PC-3 (cell line): ENCODE data around the gene DIP2C. TPM values are rescaled to one million over a fixed set of nuclear protein-coding genes. Genes with fewer than 3 reads are reported as not detected.

ENCODE experiments used
- ATAC-seq: fragments of 200-7000 bp; cut with Tn5 transposase; 2 replicates; pipeline ENCODE4 v1.9.1; 2020; ENCODE audit warnings: mild to moderate bottlenecking, moderate library complexity
- BruUV-seq: library from RNA; stranded (reverse); fragments of 400-500 nt; replicated peaks from 2 replicates; lab custom pipeline; 2021; lab: Mats Ljungman, UMichigan
- CTCF ChIA-PET: fragments of 300-600 bp; sonication (Branson Sonifier 250); formaldehyde crosslinking; loops from one replicate; lab custom pipeline; 2022; ENCODE audit warnings: antibody characterized with exemption; lab: Charles Lee
- POLR2A ChIA-PET: fragments of 300-600 bp; sonication (Branson Sonifier 250); formaldehyde crosslinking; loops from one replicate; lab custom pipeline; 2022; ENCODE audit warnings: antibody characterized with exemption; ENCODE audit not compliant: unreplicated experiment; lab: Charles Lee
- DNase-seq: peaks from one replicate; pipeline ENCODE4 v3.0.0-alpha.2; 2015
- H2AFZ ChIP-seq: fragments of 300-600 bp; sonication (generic); 2 replicates; pipeline ENCODE4 v1.6.0; 2016; ENCODE audit warnings: antibody characterized with exemption, low read length
- H3F3A ChIP-seq: fragments of 300-600 bp; sonication (generic); one replicate; pipeline ENCODE4 v1.6.0; 2017; ENCODE audit warnings: antibody characterized with exemption, low read length, control low read depth, mild to moderate bottlenecking; ENCODE audit not compliant: unreplicated experiment
- H3K27ac ChIP-seq: fragments of 300-600 bp; sonication (generic); 2 replicates; pipeline ENCODE4 v1.5.1; 2016; ENCODE audit warnings: mild to moderate bottlenecking, low read length
- H3K27me3 ChIP-seq: fragments of 300-600 bp; sonication (generic); 2 replicates; pipeline ENCODE4 v1.6.1; 2016; ENCODE audit warnings: low read length, mixed read lengths
- H3K36me3 ChIP-seq: fragments of 300-600 bp; sonication (generic); 2 replicates; pipeline ENCODE4 v1.6.1; 2016; ENCODE audit warnings: low read depth, mixed run types, low read length, mixed read lengths
- H3K4me1 ChIP-seq: fragments of 300-600 bp; sonication (generic); 2 replicates; pipeline ENCODE4 v1.5.1; 2016; ENCODE audit warnings: low read length; ENCODE audit not compliant: insufficient read depth
- H3K4me2 ChIP-seq: fragments of 300-600 bp; sonication (generic); 2 replicates; pipeline ENCODE4 v1.6.0; 2016; ENCODE audit warnings: low read length
- H3K4me3 ChIP-seq: fragments of 300-600 bp; sonication (generic); 2 replicates; pipeline ENCODE4 v1.5.1; 2016; ENCODE audit warnings: mild to moderate bottlenecking, low read length, mixed read lengths
- H3K79me2 ChIP-seq: fragments of 300-600 bp; sonication (generic); 2 replicates; pipeline ENCODE4 v1.6.1; 2017; ENCODE audit warnings: low read length, mixed read lengths
- H3K9ac ChIP-seq: fragments of 300-600 bp; sonication (generic); 2 replicates; pipeline ENCODE4 v1.6.0; 2016; ENCODE audit warnings: mild to moderate bottlenecking, low read length
- H3K9me2 ChIP-seq: fragments of 300-600 bp; sonication (generic); replicated peaks from 2 replicates; pipeline ENCODE4 v1.6.1; 2016; ENCODE audit warnings: mixed run types, low read length, mixed read lengths
- H3K9me3 ChIP-seq: fragments of 300-600 bp; sonication (generic); 2 replicates; pipeline ENCODE4 v1.6.1; 2016; ENCODE audit warnings: low read length, mixed read lengths
- H4K20me1 ChIP-seq: fragments of 300-600 bp; sonication (generic); 2 replicates; pipeline ENCODE4 v1.6.1; 2016; ENCODE audit warnings: low read length, mixed read lengths
- CTCF ChIP-seq: fragments of 300-600 bp; sonication (generic); conservative IDR thresholded peaks from 2 replicates; pipeline ENCODE4 v1.5.1; 2017; ENCODE audit warnings: antibody characterized with exemption, low read depth, mild to moderate bottlenecking, low read length
- EZH2 ChIP-seq: fragments of 300-600 bp; sonication (generic); IDR thresholded peaks from one replicate; pipeline ENCODE4 v1.6.1; 2017; ENCODE audit warnings: antibody characterized with exemption, mild to moderate bottlenecking, low read length; ENCODE audit not compliant: unreplicated experiment
- EZH2phosphoT487 ChIP-seq: fragments of 300-600 bp; sonication (generic); IDR thresholded peaks from 2 replicates; pipeline ENCODE4 v1.6.1; 2018; ENCODE audit warnings: mild to moderate bottlenecking, antibody characterized with exemption, low read length, borderline replicate concordance
- intact Hi-C: fragments of 100-400 bp; cut with micrococcal nuclease; formaldehyde crosslinking; loops from 2 replicates; pipeline ENCODE4 v1.9.0; 2023
- total RNA-seq: library from RNA; depleted of rRNA; stranded (reverse); fragments of >200 nt; gene quantifications from 2 replicates; pipeline ENCODE4 v1.2.3, GENCODE V29; 2014

DIP2C gene
- total RNA-seq, 1 experiment from 2014 or later: 3.1 TPM

GRCh38 chr10:391847-392704 is 297.4 kb downstream of the DIP2C start:
- no peak for TF ChIP-seq CTCF
- intact Hi-C loops: no loop called here
- Histone ChIP-seq H4K20me1 (no peaks in the 10 kb centered on the region), H3K4me1 (no peaks in the 10 kb centered on the region), H3K4me3 (no peak overlapping the region), H3K27ac (no peak overlapping the region), H3K9ac (no peak overlapping the region), H3K36me3 (no peaks in the 10 kb centered on the region), H3K9me2 (no peaks in the 10 kb centered on the region), H3K79me2 (no peaks in the 10 kb centered on the region), H3K4me2 (no peak overlapping the region), H3F3A (no peaks in the 10 kb centered on the region), H2AFZ (no peak overlapping the region), H3K27me3 (no peaks in the 10 kb centered on the region), H3K9me3 (no peaks in the 10 kb centered on the region)
- no TSS peak for BruUV-seq
- ChIA-PET POLR2A (interaction anchor here (0.6 kb wide), 1 partner anchor 80 kb away, joined by 8 read pairs; no protein-coding TSS in a partner anchor), CTCF (no interaction called here)
- no peak for DNase-seq
- no peak for ATAC-seq

- ATAC-seq (no peak), DNase-seq (no peak)
- no peaks in the 10 kb centered on the region for H3K4me1 ChIP-seq
- no peaks in the 10 kb centered on the region for H3K27me3 ChIP-seq
- no peak overlapping the region for H3K4me2 ChIP-seq
- no peak overlapping the region for H2AFZ ChIP-seq
- no peaks in the 10 kb centered on the region for H3K79me2 ChIP-seq
- H3K4me3 ChIP-seq: no peak overlapping the region
- intact Hi-C loops: no loop called here
- no peaks in the 10 kb centered on the region for H3K9me3 ChIP-seq
- H3K36me3 ChIP-seq: no peaks in the 10 kb centered on the region
- no peaks in the 10 kb centered on the region for H3K9me2 ChIP-seq
- no peaks in the 10 kb centered on the region for H3F3A ChIP-seq
- ChIA-PET CTCF (no interaction called here), POLR2A (interaction anchor here (0.6 kb wide), 1 partner anchor 81 kb away, joined by 8 read pairs; no protein-coding TSS in a partner anchor)
- BruUV-seq: no TSS peak
- no peaks in the 10 kb centered on the region for H4K20me1 ChIP-seq
- no peak overlapping the region for H3K27ac ChIP-seq
- no peak overlapping the region for H3K9ac ChIP-seq
- TF ChIP-seq CTCF (no peak), EZH2 (no peak), EZH2phosphoT487 (no peak)
These were observed 298.2 kb downstream of the DIP2C start for GRCh38 chr10:391305-391704.

- Histone ChIP-seq H3K4me1 (no peaks in the 10 kb centered on the region), H3K4me3 (no peak overlapping the region), H3K9ac (no peak overlapping the region), H3K4me2 (no peak overlapping the region), H3K79me2 (no peaks in the 10 kb centered on the region), H3K27ac (no peak overlapping the region), H3K9me2 (no peaks in the 10 kb centered on the region), H3K9me3 (no peaks in the 10 kb centered on the region), H2AFZ (no peak overlapping the region), H3K27me3 (no peaks in the 10 kb centered on the region), H3K36me3 (no peaks in the 10 kb centered on the region), H4K20me1 (no peaks in the 10 kb centered on the region), H3F3A (no peaks in the 10 kb centered on the region)
- POLR2A ChIA-PET: no interaction called here
- ATAC-seq: no peak
- no peak for DNase-seq
- TF ChIP-seq EZH2: no peak
- no peak for TF ChIP-seq EZH2phosphoT487
- TF ChIP-seq CTCF: no peak
- intact Hi-C loops: no loop called here
- CTCF ChIA-PET: no interaction called here
- no TSS peak for BruUV-seq
These were observed 298.9 kb downstream of the DIP2C start for GRCh38 chr10:390449-391100.
